GM21529 (cell line): Measurements from ENCODE around the gene ACO2.

Experiments used
- ATAC-seq: cut with Tn5 transposase; IDR thresholded peaks from one replicate; pipeline ENCODE4 v1.9.1; 2021; ENCODE audit not compliant: unreplicated experiment

ACO2 gene

GRCh38 chr22:41518048-41518347, 49.1 kb downstream of the ACO2 start:
- no peak for ATAC-seq

GRCh38 chr22:41521126-41521525, 52.2 kb downstream of the ACO2 start:
- ATAC-seq, result no peak

GRCh38 chr22:41522813-41523212, 53.9 kb downstream of the ACO2 start:
- no peak for ATAC-seq

- no peak for ATAC-seq
Observed at GRCh38 chr22:41523464-41524221, 54.7 kb downstream of the ACO2 start.

- no peak for ATAC-seq
Observed at GRCh38 chr22:41524251-41524661, 55.3 kb downstream of the ACO2 start.

- ATAC-seq, result no peak
Observed at GRCh38 chr22:41524809-41525449, 56.0 kb downstream of the ACO2 start.

- no peak for ATAC-seq
Observed at GRCh38 chr22:41525450-41526225, 56.7 kb downstream of the ACO2 start.

- ATAC-seq, result no peak
Observed at GRCh38 chr22:41526226-41526829, 57.4 kb downstream of the ACO2 start.

- ATAC-seq, result no peak
Observed at GRCh38 chr22:41526830-41527799, 58.2 kb downstream of the ACO2 start.

- no peak for ATAC-seq
Observed at GRCh38 chr22:41528132-41528766, 59.3 kb downstream of the ACO2 start.

- no peak for ATAC-seq
Observed at GRCh38 chr22:41528938-41529561, 60.1 kb downstream of the ACO2 start.

GRCh38 chr22:41530890-41531714, 62.2 kb downstream of the ACO2 start:
- no peak for ATAC-seq

- no peak for ATAC-seq
Observed at GRCh38 chr22:41531715-41532477, 63.0 kb downstream of the ACO2 start.

GRCh38 chr22:41532908-41533825, 64.2 kb downstream of the ACO2 start:
- peak; percentile 51 for ATAC-seq

GRCh38 chr22:41534219-41534618, 65.3 kb downstream of the ACO2 start:
- ATAC-seq, result no peak

- ATAC-seq, result no peak
Observed at GRCh38 chr22:41535244-41535643, 66.3 kb downstream of the ACO2 start.

- ATAC-seq, result no peak
Observed at GRCh38 chr22:41537203-41537602, 68.3 kb downstream of the ACO2 start.
